Panc1 (cell line): ENCODE data around the gene ARHGEF7. TPM values are rescaled to one million over a fixed set of nuclear protein-coding genes. Genes with fewer than 3 reads are reported as not detected.

Experiments used
- ATAC-seq: fragments of 200-7000 bp; cut with Tn5 transposase; 2 replicates; pipeline ENCODE4 v1.9.1; 2020; ENCODE audit warnings: mild to moderate bottlenecking, moderate library complexity
- BruUV-seq: library from RNA; stranded (reverse); fragments of 400-500 nt; replicated peaks from 2 replicates; lab custom pipeline; 2021; lab: Mats Ljungman, UMichigan
- CTCF ChIA-PET: fragments of 300-600 bp; sonication (Branson Sonifier 250); formaldehyde crosslinking; loops from one replicate; lab custom pipeline; 2022; ENCODE audit warnings: antibody characterized with exemption; lab: Charles Lee
- POLR2A ChIA-PET: fragments of 300-600 bp; sonication (Branson Sonifier 250); formaldehyde crosslinking; loops from one replicate; lab custom pipeline; 2022; ENCODE audit warnings: antibody characterized with exemption; lab: Charles Lee
- DNase-seq: peaks from one replicate; pipeline ENCODE4 v3.0.0-alpha.2; 2010; ENCODE audit warnings: low read depth, low spot score
- H3K27ac ChIP-seq: 2 replicates; pipeline ENCODE4 v1.5.1; 2011; ENCODE audit warnings: mild to moderate bottlenecking, low read length, inconsistent platforms
- H3K27me3 ChIP-seq: fragments of 200-500 bp; sonication (Bioruptor generic); 2 replicates; pipeline ENCODE4 v1.6.0; 2014; ENCODE audit warnings: low read length, inconsistent platforms; ENCODE audit not compliant: control insufficient read depth, insufficient read depth
- H3K36me3 ChIP-seq: fragments of 200-500 bp; sonication (Bioruptor generic); 2 replicates; pipeline ENCODE4 v1.5.1; 2014; ENCODE audit warnings: inconsistent platforms, mild to moderate bottlenecking, low read length, moderate library complexity; ENCODE audit not compliant: control insufficient read depth, insufficient read depth
- H3K4me1 ChIP-seq: 2 replicates; pipeline ENCODE4 v1.5.1; 2011; ENCODE audit warnings: inconsistent platforms, mild to moderate bottlenecking, low read length, moderate library complexity; ENCODE audit not compliant: control insufficient read depth, insufficient read depth
- H3K4me3 ChIP-seq, 2 experiments: 2 replicates each; pipeline ENCODE4 v1.5.1; 2011 to 2012; ENCODE audit warnings: low read depth in 2 of 2, low read length in 2 of 2, mild to moderate bottlenecking in 2 of 2, inconsistent platforms in 1 of 2, moderate library complexity in 1 of 2
- H3K9me3 ChIP-seq: fragments of 200-500 bp; sonication (Bioruptor generic); 2 replicates; pipeline ENCODE4 v1.5.1; 2014; ENCODE audit warnings: low read depth, mild to moderate bottlenecking, inconsistent platforms, low read length, moderate library complexity; ENCODE audit not compliant: control insufficient read depth, insufficient read depth
- POLR2AphosphoS5 ChIP-seq: IDR thresholded peaks from 2 replicates; pipeline ENCODE4 v1.6.1; 2012; ENCODE audit warnings: mild to moderate bottlenecking, low read depth, low read length, moderate library complexity
- REST ChIP-seq, 2 experiments: IDR thresholded peaks; 2 replicates each; pipeline ENCODE4 v1.6.1; 2011 to 2012; ENCODE audit warnings: low read depth in 2 of 2, control low read depth in 1 of 2, low read length in 1 of 2, mild to moderate bottlenecking in 1 of 2, moderate library complexity in 1 of 2; ENCODE audit not compliant: insufficient read depth in 1 of 2
- SIN3A ChIP-seq: IDR thresholded peaks from 2 replicates; pipeline ENCODE4 v1.6.1; 2012; ENCODE audit warnings: low read depth, mild to moderate bottlenecking, low read length, moderate library complexity, borderline replicate concordance; ENCODE audit not compliant: insufficient read depth
- TCF7L2 ChIP-seq: IDR thresholded peaks from 2 replicates; pipeline ENCODE4 v1.6.1; 2011; ENCODE audit warnings: mild to moderate bottlenecking, low read depth, low read length, inconsistent platforms
- in situ Hi-C: cut with HindIII; loops from 2 replicates; pipeline ENCODE4 v1.10.0; 2016; ENCODE audit warnings: low sequenced_read_pairs, low pct_unique_long_range_greater_than_20kb
- intact Hi-C: fragments of 100-400 bp; cut with micrococcal nuclease; formaldehyde crosslinking; loops from one replicate; pipeline ENCODE4 v1.10.0; 2022; ENCODE audit not compliant: unreplicated experiment
- total RNA-seq: library from RNA; stranded (reverse); gene quantifications from one replicate; pipeline ENCODE4 v1.2.1, GENCODE V29; 2021; ENCODE audit not compliant: unreplicated experiment
- TF ChIP-seq, protein P1 (sequence below): fragments of 450-650 bp; IDR thresholded peaks from 2 replicates; pipeline ENCODE4 v1.5.1; 2017; ENCODE audit warnings: mild to moderate bottlenecking

The ARHGEF7 gene
- total RNA-seq, 1 experiment from 2014 or later: 36.4 TPM

GRCh38 chr13:111230385-111230930, 115.3 kb downstream of the ARHGEF7 start:
- Histone ChIP-seq H3K4me1 (no peaks in the 10 kb centered on the region), H3K36me3 (no peaks in the 10 kb centered on the region; the same call in 1 of the 2 replicates), H3K27me3 (no peaks in the 10 kb centered on the region), H3K9me3 (no peaks in the 10 kb centered on the region), H3K27ac (no peak overlapping the region), H3K4me3 (no peak overlapping the region)
- POLR2A ChIA-PET: no interaction called here
- in situ Hi-C loops (no loop called here), intact Hi-C loops (no loop called here)
- DNase-seq (no peak), ATAC-seq (no peak)
- BruUV-seq: no TSS peak
- TF ChIP-seq REST (IDR thresholded peaks at IDR 0.05; ENCODE audit: insufficient read depth in 1 of 2, low read depth in 2 of 2, low read length in 1 of 2): no peak
- TF ChIP-seq, protein P1, sequence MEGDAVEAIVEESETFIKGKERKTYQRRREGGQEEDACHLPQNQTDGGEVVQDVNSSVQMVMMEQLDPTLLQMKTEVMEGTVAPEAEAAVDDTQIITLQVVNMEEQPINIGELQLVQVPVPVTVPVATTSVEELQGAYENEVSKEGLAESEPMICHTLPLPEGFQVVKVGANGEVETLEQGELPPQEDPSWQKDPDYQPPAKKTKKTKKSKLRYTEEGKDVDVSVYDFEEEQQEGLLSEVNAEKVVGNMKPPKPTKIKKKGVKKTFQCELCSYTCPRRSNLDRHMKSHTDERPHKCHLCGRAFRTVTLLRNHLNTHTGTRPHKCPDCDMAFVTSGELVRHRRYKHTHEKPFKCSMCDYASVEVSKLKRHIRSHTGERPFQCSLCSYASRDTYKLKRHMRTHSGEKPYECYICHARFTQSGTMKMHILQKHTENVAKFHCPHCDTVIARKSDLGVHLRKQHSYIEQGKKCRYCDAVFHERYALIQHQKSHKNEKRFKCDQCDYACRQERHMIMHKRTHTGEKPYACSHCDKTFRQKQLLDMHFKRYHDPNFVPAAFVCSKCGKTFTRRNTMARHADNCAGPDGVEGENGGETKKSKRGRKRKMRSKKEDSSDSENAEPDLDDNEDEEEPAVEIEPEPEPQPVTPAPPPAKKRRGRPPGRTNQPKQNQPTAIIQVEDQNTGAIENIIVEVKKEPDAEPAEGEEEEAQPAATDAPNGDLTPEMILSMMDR: no peak
- no peak for TF ChIP-seq SIN3A
- no peak for TF ChIP-seq POLR2AphosphoS5
- TF ChIP-seq TCF7L2: no peak
- CTCF ChIA-PET: no interaction called here

GRCh38 chr13:111232191-111232590, 117.1 kb downstream of the ARHGEF7 start:
- in situ Hi-C loops: no loop called here
- Histone ChIP-seq H3K27ac (no peak overlapping the region), H3K36me3 (no peaks in the 10 kb centered on the region; the same call in 1 of the 2 replicates), H3K4me1 (no peaks in the 10 kb centered on the region), H3K4me3 (no peak overlapping the region), H3K27me3 (no peaks in the 10 kb centered on the region), H3K9me3 (no peaks in the 10 kb centered on the region)
- no peak for ATAC-seq
- CTCF ChIA-PET: no interaction called here
- TF ChIP-seq TCF7L2: no peak
- TF ChIP-seq REST (IDR thresholded peaks at IDR 0.05; ENCODE audit: insufficient read depth in 1 of 2, low read depth in 2 of 2, low read length in 1 of 2): no peak
- TF ChIP-seq, protein P1: no peak
- TF ChIP-seq SIN3A: no peak
- TF ChIP-seq POLR2AphosphoS5: no peak
- no peak for DNase-seq
- intact Hi-C loops: no loop called here
- no TSS peak for BruUV-seq
- POLR2A ChIA-PET: no interaction called here
